SK-N-MC (cell line): ENCODE results near the gene CFAP161.

ENCODE experiments used
- FOXP2 ChIP-seq: optimal IDR thresholded peaks from 2 replicates; pipeline ENCODE3; 2011; ENCODE audit warnings: mild to moderate bottlenecking, moderate library complexity; ENCODE audit not compliant: insufficient read depth; ENCODE audit errors: extremely low read length, control extremely low read depth
- POLR2AphosphoS5 ChIP-seq: IDR thresholded peaks from 2 replicates; pipeline ENCODE4 v1.6.1; 2012; ENCODE audit warnings: mild to moderate bottlenecking, low read depth, low read length, borderline replicate concordance

- no peak for TF ChIP-seq POLR2AphosphoS5
- no peak for TF ChIP-seq FOXP2
These were observed 48.2 kb upstream of the CFAP161 start for GRCh38 chr15:81085898-81086297.
